GM12873 (cell line): ENCODE data around the gene TNC.

Source experiments
- TF ChIP-seq, protein P1 (sequence below): IDR thresholded peaks from 2 replicates; pipeline ENCODE4 v1.5.1; 2012; ENCODE audit warnings: low read depth, mild to moderate bottlenecking, moderate library complexity, low read length, control low read depth; ENCODE audit not compliant: insufficient read depth; ENCODE audit errors: missing control alignments

TNC gene

DNA sequence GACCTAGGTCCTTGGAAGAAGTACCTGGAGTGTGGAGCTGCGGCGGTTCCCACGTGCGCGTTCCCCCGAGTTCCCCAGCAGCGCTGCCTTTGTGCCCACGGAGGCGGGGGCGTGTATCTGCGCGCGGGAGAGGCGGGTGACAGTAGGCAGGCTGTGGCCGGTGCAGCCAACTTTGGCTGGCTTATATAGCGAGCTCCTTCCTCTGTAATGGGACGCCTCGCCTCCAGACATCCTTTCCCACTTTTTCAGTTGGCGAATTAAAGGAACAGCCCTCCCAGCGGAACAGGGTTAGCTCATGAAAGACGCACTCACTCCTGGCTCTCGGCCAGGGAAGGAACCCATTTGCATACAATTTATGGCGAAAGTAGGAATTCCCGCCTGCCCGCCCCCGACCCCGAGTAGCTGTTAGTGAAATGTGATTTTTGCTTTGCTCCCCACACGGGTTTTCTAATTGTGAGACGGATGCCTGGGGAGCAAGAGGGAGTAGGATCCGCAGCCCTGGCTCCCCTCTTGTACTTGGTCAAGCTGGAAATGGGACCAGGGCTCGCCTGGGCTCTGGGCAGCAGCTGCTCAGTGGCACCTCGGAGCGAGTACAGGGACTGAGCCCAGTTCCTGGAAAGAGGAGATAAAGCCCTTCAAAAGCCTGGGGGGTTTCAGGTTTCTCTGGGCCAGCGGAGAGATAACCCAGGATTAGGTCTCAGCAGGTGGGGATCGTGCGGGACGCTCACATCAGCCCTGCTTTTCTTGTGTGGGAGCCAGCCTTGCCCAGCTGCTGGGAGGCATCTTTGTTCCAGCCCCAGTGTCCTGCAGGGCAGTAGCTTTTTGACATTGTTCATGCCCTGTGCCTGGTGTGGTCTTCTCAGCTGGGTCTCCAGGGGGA lies at the start of gene TNC:
TNC (minus strand) TSS at position 159 of the 880 bp plus-strand sequence. CDS start 27,139 bp downstream, outside the sequence.
- TF ChIP-seq, protein P1, sequence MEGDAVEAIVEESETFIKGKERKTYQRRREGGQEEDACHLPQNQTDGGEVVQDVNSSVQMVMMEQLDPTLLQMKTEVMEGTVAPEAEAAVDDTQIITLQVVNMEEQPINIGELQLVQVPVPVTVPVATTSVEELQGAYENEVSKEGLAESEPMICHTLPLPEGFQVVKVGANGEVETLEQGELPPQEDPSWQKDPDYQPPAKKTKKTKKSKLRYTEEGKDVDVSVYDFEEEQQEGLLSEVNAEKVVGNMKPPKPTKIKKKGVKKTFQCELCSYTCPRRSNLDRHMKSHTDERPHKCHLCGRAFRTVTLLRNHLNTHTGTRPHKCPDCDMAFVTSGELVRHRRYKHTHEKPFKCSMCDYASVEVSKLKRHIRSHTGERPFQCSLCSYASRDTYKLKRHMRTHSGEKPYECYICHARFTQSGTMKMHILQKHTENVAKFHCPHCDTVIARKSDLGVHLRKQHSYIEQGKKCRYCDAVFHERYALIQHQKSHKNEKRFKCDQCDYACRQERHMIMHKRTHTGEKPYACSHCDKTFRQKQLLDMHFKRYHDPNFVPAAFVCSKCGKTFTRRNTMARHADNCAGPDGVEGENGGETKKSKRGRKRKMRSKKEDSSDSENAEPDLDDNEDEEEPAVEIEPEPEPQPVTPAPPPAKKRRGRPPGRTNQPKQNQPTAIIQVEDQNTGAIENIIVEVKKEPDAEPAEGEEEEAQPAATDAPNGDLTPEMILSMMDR = no peak

DNA sequence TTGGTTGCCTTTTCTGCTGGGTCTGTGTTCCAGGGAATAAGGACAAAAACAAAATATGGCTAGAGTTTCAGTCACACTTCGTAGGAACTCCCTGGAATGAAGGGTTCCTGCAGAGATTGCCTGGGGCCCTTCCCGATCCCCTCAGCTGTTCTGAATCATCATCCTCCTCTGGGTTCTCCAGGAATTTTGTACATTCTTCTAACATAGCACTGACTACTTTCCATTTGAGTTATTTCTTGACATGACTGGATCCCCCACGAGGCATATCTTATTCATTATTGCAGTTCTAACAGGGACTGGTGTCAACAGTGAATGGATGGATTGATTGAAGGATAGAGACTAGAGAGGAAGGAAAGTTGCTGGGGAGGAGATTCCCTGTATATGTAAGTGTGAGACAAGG lies 49.2 kb upstream of the TNC start:
- TF ChIP-seq, protein P1 = no peak

DNA sequence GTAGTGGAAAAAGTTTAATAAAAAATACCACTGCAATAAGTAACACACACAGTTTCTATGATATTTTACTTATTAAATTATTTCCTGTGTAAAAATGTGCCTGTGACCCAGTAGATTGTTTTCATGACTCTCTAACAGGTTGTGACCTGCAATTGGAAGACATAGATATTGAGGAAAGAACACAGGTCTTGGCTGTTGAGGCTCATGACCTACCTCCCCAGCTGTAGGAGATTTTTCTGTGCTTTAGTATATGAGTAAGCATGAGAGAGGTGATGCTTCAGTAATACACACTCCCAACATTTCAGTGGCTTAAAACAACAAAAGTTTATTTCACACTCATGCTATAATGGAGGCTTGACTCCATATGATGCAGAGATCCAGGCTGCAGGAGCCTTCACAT lies 47.3 kb upstream of the TNC start:
- TF ChIP-seq, protein P1 = no peak

DNA sequence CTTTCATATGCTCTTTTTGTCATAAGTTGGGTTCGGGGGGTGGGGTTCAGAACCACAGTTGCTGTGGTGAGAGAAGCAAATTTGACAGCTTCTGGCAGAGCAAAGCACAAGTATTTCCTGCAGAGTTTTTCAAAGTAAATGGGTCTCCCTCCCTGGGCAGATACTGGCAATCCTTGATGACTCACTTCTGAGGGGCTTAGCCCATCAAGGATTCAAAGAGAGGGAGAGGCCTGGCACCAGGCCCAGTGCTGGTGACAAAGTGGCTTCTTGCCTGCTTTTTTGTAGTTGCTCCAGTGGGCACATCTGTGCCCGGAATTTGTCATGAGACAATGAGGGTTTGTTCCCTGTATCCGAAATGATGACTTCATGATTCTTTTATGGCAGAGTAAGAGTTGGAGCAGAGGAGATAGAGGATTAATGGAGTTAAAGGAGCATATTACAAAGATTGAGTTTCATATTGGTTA lies 46.6 kb upstream of the TNC start:
- TF ChIP-seq, protein P1 = no peak

DNA sequence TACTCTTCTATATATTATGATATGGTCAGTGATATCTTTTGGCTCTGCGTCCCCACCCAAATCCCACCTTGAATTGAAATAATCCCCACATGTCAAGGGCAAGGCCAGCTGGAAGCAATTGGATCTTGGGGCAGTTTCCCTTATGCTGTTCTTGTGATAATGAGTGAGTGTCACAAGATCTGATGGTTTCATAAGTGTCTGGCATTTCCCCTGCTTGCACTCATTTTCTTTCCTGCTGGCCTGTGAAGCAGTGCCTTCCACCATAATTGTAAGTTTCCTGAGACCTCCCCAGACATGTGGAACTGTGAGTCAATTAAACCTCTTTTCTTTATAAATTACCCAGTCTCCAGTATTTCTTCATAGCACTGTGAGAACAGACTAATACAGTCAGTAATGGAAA lies 45.0 kb upstream of the TNC start:
- TF ChIP-seq, protein P1 = no peak

DNA sequence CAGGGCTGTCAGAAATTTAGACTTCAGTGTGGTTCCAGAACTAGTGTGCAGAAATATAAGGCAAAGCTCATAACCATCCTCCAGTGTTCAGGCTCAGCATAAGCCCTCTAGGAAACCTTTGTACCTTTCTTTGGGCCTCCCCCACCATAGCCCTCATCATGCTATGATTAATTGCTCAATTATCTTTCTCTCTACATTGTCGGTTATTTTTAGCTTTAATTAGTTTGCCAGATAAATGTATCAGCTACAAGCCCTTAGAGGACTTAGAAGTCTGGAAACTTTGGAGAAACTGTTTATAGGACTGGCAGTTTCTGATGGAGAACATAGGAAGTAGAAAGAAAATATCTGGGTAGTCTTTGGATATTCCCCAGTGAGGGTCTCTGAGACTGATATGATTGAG lies 43.5 kb upstream of the TNC start:
- TF ChIP-seq, protein P1 = no peak

DNA sequence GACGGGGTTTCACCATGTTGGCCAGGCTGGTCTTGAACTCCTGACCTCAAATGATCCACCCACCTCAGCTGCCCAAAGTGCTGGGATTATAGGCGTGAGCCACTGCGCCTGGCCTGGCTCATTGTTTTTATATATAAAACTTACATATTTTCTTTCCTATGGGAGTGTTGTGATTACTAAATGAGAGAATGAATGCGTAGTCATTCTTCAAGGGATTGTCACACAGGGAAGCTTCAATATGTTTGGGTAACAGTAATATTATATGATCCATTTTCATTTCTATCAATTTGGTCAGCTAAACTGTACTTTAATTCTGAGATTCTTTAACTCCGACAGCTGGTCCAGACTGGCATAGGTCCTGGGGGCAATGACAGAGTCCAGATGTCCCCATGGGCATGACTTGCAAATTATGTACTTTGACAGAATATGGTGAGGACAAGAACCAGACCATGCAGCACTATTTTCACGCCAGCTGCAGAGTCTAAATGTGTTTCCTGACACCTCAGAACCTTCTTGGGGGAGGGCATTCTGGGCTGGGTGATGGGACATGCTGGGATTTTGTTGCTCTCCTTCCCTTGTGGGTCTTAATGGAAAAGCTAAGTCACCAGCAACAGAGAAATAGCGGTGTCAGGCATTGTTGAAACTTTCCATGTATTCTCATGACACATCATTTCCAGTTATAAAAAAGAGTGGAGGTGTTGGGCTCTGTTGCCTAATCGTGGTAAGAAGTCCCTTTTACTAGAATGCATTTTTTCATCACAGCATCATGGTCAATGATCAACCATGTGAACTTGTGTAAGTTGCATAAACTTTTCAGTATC lies 40.9 kb upstream of the TNC start:
- TF ChIP-seq, protein P1 = no peak
